ENCODE results near the gene CDK6. TPM values are rescaled to one million over a fixed set of nuclear protein-coding genes. Genes with fewer than 3 reads are reported as not detected.

CDK6 gene
- total and polyA plus RNA-seq, 10 donors = 0.91 to 37.8 (median 25.5) TPM

GRCh38 chr7:92832534-92833023 is 3.8 kb downstream of the CDK6 start:
- no peak for DNase-seq
- Histone ChIP-seq H3K4me1 (peaks cover 9 to 72% (median 49%) of the 10 kb centered on the region in 6 donors), H3K9me3 (no peaks in the 10 kb centered on the region), H3K4me3 (peak overlapping the region; percentile 67 to 95 (median 82)), H3K27ac (peak overlapping the region; percentile 78 to 91 (median 86)), H3K36me3 (no peaks in the 10 kb centered on the region), H3K27me3 (replicated peaks in 1 of 7) (peaks cover 0 to 6% (median 0%) of the 10 kb centered on the region in 7 donors)
- intact Hi-C loops (cut with DNase I; ENCODE audit: low total_unique reads) = loop anchor here (5.0 to 10.0 kb wide), 3 partner anchors 110 to 208 kb away; no protein-coding TSS in a partner anchor
- WGBS, 5 donors = 2 to 5% (median 3%) methylated on average over 13 to 18 of the region's 18 CpGs
- TF ChIP-seq POLR2AphosphoS5 (IDR thresholded peaks at IDR 0.05) = no peak
- no peak for TF ChIP-seq CTCF (IDR thresholded peaks at IDR 0.05 in 8 of 11, conservative IDR thresholded peaks at IDR 0.05 in 3 of 11)
- no peak for TF ChIP-seq POLR2A (IDR thresholded peaks at IDR 0.05)

- H3K9me3 ChIP-seq = no peaks in the 10 kb centered on the region
- H3K27me3 ChIP-seq (replicated peaks in 1 of 7) = peaks cover 0 to 6% (median 0%) of the 10 kb centered on the region in 7 donors
- 29 to 44% (median 37%) methylated on average over 7 of the region's 7 CpGs for WGBS, 5 donors
- peak overlapping the region in 6 of 8 donors; percentile 78 to 91 (median 87) for H3K27ac ChIP-seq
- peak overlapping the region; percentile 67 to 95 (median 82) for H3K4me3 ChIP-seq
- peaks cover 9 to 72% (median 47%) of the 10 kb centered on the region in 6 donors for H3K4me1 ChIP-seq
- TF ChIP-seq CTCF (IDR thresholded peaks at IDR 0.05 in 8 of 11, conservative IDR thresholded peaks at IDR 0.05 in 3 of 11) (no peak), POLR2AphosphoS5 (IDR thresholded peaks at IDR 0.05) (no peak), POLR2A (IDR thresholded peaks at IDR 0.05) (no peak)
- intact Hi-C loops (cut with DNase I; ENCODE audit: low total_unique reads) = loop anchor here (5.0 to 10.0 kb wide), 3 partner anchors 110 to 207 kb away; no protein-coding TSS in a partner anchor
- DNase-seq = no peak
- H3K36me3 ChIP-seq = no peaks in the 10 kb centered on the region
Observed at GRCh38 chr7:92831716-92832533, 4.4 kb downstream of the CDK6 start.

DNA sequence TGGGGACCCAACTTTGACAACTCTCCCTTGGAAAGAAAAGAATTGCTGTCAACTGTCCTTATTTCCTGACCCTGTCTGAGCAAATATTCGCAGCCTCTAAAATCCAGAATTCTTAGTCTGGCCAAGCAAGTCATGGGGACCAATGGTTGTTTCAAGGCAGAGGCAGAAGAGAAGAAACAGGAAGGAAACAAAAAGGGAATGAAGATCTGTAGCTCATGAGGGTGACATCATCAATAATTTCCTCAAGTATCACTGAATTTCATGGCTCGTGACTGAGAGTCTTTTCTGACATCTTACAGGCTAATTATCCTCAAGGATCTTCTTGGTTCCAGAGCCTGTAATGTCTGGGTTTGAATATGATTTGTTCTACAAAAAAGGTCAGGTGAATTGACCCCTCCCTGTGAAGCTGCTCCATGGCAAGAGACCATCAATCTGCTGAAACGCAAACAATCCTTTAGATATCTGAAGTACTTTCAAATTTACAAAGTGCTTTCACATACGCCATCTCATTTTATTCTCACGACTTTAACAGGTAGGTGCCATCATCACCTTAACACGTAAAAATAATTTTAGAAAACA is 5.8 kb downstream of the CDK6 start:
- TF ChIP-seq POLR2AphosphoS5 (IDR thresholded peaks at IDR 0.05) (no peak), POLR2A (IDR thresholded peaks at IDR 0.05) (no peak)
- no peak for DNase-seq
- WGBS, 5 donors = 28 to 44% (median 41%) methylated on average over 6 of the region's 6 CpGs
- H3K4me1 ChIP-seq = peaks cover 9 to 73% (median 50%) of the 10 kb centered on the region in 6 donors
- peak overlapping the region in 1 of 8 donors; percentile 82 for H3K4me3 ChIP-seq
- no peaks in the 10 kb centered on the region for H3K9me3 ChIP-seq
- peak overlapping the region in 3 of 8 donors; percentile 2 to 7 (median 5) for H3K27ac ChIP-seq
- no peaks in the 10 kb centered on the region for H3K36me3 ChIP-seq
- intact Hi-C loops (cut with DNase I; ENCODE audit: low total_unique reads) = loop anchor here (5.0 to 10.0 kb wide), 3 partner anchors 108 to 206 kb away; no protein-coding TSS in a partner anchor
- H3K27me3 ChIP-seq (replicated peaks in 1 of 7) = no peaks in the 10 kb centered on the region

- intact Hi-C loops (cut with DNase I; ENCODE audit: low total_unique reads) = loop anchor here (5.0 to 10.0 kb wide), 3 partner anchors 108 to 205 kb away; no protein-coding TSS in a partner anchor
- no peak for DNase-seq
- Histone ChIP-seq H3K4me3 (no peak overlapping the region), H3K36me3 (no peaks in the 10 kb centered on the region), H3K27ac (peak overlapping the region in 2 of 8 donors; percentile 5 to 7), H3K4me1 (peaks cover 9 to 73% (median 50%) of the 10 kb centered on the region in 6 donors), H3K9me3 (no peaks in the 10 kb centered on the region), H3K27me3 (replicated peaks in 1 of 7) (no peaks in the 10 kb centered on the region)
- TF ChIP-seq POLR2AphosphoS5 (IDR thresholded peaks at IDR 0.05) = no peak
- TF ChIP-seq POLR2A (IDR thresholded peaks at IDR 0.05) = no peak
- no peak for TF ChIP-seq CTCF (IDR thresholded peaks at IDR 0.05 in 8 of 11, conservative IDR thresholded peaks at IDR 0.05 in 3 of 11)
- 79 to 91% (median 89%) methylated on average over 1 of the region's 1 CpG for WGBS, 5 donors
Observed at GRCh38 chr7:92830027-92830426, 6.3 kb downstream of the CDK6 start.

All from spleen (tissue), 11 donors.